HG03439 (cell line): ENCODE results near the gene TECPR2.
"Not testable (repeated sequence)": the region's sequence is repeated elsewhere in the genome, so short reads cannot be mapped to it uniquely, and the experiment has no call there.

ENCODE experiments used
- ATAC-seq: cut with Tn5 transposase; IDR thresholded peaks from one replicate; pipeline ENCODE4 v1.9.1; 2021; ENCODE audit warnings: mild to moderate bottlenecking, moderate library complexity; ENCODE audit not compliant: unreplicated experiment

The TECPR2 gene

GRCh38 chr14:102507081-102507856 lies 144.5 kb downstream of the TECPR2 start:
- no peak for ATAC-seq

GRCh38 chr14:102507857-102508312 lies 145.1 kb downstream of the TECPR2 start:
- no peak for ATAC-seq

- no peak for ATAC-seq
Observed at GRCh38 chr14:102508410-102508773, 145.7 kb downstream of the TECPR2 start.

- ATAC-seq, result peak; percentile 8
Observed at GRCh38 chr14:102508774-102509745, 146.3 kb downstream of the TECPR2 start.

- peak; percentile 78 for ATAC-seq
Observed at GRCh38 chr14:102509746-102510615, 147.2 kb downstream of the TECPR2 start, which contains the start of gene ANKRD9. ANKRD9 (minus strand) TSS chr14:102509776; CDS start chr14:102507889, 1,887 bp downstream.

GRCh38 chr14:102510616-102511520 lies 148.1 kb downstream of the TECPR2 start:
- no peak for ATAC-seq

- no peak for ATAC-seq
Observed at GRCh38 chr14:102511538-102511937, 148.8 kb downstream of the TECPR2 start.

GRCh38 chr14:102512793-102513300 lies 150.1 kb downstream of the TECPR2 start:
- no peak for ATAC-seq

GRCh38 chr14:102513899-102514772 lies 151.4 kb downstream of the TECPR2 start:
- ATAC-seq, result no peak

GRCh38 chr14:102514987-102515733 lies 152.4 kb downstream of the TECPR2 start:
- ATAC-seq, result no peak

- peak; percentile 72 for ATAC-seq
Observed at GRCh38 chr14:102516531-102517391, 154.0 kb downstream of the TECPR2 start.

- ATAC-seq, result no peak
Observed at GRCh38 chr14:102517392-102518062, 154.8 kb downstream of the TECPR2 start.

- ATAC-seq, result no peak
Observed at GRCh38 chr14:102518063-102518648, 155.4 kb downstream of the TECPR2 start.

- not testable (repeated sequence) for ATAC-seq
Observed at GRCh38 chr14:102519709-102520108, 157.0 kb downstream of the TECPR2 start.

- ATAC-seq, result no peak
Observed at GRCh38 chr14:102523200-102523568, 160.4 kb downstream of the TECPR2 start.
